ENCODE data around the gene TRPV4. TPM values are rescaled to one million over a fixed set of nuclear protein-coding genes. Genes with fewer than 3 reads are reported as not detected.

Gene TRPV4
- total and polyA plus RNA-seq, 10 of the 15 experiments (the other 5 are each of a cell fraction or from before 2014, with no cell fraction given) = not detected

DNA sequence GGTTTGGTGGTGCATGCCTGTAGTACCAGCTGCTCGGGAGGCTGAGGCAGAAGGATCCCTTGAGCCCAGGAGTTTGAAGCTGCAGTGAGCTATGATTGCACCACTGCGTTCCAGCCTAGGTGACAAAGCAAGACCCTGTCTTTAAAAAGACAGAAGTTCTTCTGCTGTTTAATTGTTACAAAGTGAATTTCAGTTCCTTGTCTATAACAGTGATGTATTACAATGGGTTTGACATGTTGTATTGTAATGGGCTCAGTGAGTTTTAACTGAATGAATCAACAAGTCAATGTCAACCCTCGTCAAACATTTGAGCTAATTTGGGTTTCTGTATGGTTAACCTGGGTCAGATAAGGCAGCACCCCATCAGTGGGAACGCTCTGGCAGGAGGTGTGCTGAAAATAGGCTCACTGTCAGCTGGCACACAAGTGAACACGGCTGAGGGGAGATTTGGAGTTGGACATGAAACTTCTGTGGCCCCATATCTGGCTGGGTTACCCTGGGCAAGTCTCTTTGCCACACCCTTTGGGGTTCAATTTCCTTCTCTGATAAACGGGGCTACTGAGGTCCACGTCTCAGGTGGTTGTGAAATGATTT is 14.0 kb upstream of the TRPV4 start:
- DNase-seq (ENCODE audit: low read depth, low spot score) = no peak
- ChIA-PET CTCF (interaction anchor here (0.5 to 7.7 kb wide), 11 partner anchors 12 to 733 kb away, joined by 3 to 139 read pairs (median 4); no protein-coding TSS in a partner anchor), POLR2A (interaction anchor here (0.5 to 0.9 kb wide), 3 partner anchors 29 to 679 kb away, joined by 3 to 4 read pairs (median 3); no protein-coding TSS in a partner anchor), RAD21 (ENCODE audit: unreplicated experiment) (interaction anchor here (0.8 to 3.1 kb wide), 5 partner anchors 27 to 157 kb away, joined by 3 to 17 read pairs (median 3); no protein-coding TSS in a partner anchor), SMC1A (ENCODE audit: uncharacterized antibody, unreplicated experiment) (interaction anchor here (0.6 to 2.7 kb wide), 6 partner anchors 35 to 155 kb away, joined by 3 to 9 read pairs (median 4); no protein-coding TSS in a partner anchor)
- Histone ChIP-seq H2AFZ (ENCODE audit: control insufficient read depth, low read depth, low read length) (no peak overlapping the region; the same call in 1 of the 2 replicates), H3K36me3 (ENCODE audit: control insufficient read depth in 2 of 2, insufficient read depth in 2 of 2, low read length in 1 of 2) (no peaks in the 10 kb centered on the region), H3K9me3 (replicated peaks; ENCODE audit: control insufficient read depth, insufficient read depth, low read length) (no peaks in the 10 kb centered on the region), H3K27ac (ENCODE audit: control insufficient read depth, insufficient read depth) (no peak overlapping the region), H3K4me3 (no peak overlapping the region), H3K4me2 (ENCODE audit: control insufficient read depth, insufficient read depth) (no peak overlapping the region), H3K4me1 (ENCODE audit: control insufficient read depth, insufficient read depth, low read length) (peaks cover 8% of the 10 kb centered on the region), H3K79me2 (ENCODE audit: control insufficient read depth, insufficient read depth, low read length) (no peaks in the 10 kb centered on the region), H3K27me3 (replicated peaks in 1 of 2; ENCODE audit: control insufficient read depth in 2 of 2, insufficient read depth in 2 of 2, low read length in 1 of 2) (no peaks in the 10 kb centered on the region), H4K20me1 (ENCODE audit: control insufficient read depth, insufficient read depth) (no peaks in the 10 kb centered on the region), H3K9ac (ENCODE audit: control insufficient read depth, insufficient read depth, low read length) (no peak overlapping the region)
- ATAC-seq = peak; percentile 57
- WGBS (ENCODE audit: insufficient coverage, insufficient replicate concordance, low lambda C conversion rate, missing lambda C conversion rate) = 8% methylated on average over 7 of the region's 7 CpGs
- intact Hi-C loops (cut with micrococcal nuclease; ENCODE audit: unreplicated experiment) = loop anchor here (5.0 kb wide), 1 partner anchor 330 kb away; no protein-coding TSS in a partner anchor
- no TSS peak for BruUV-seq (replicated peaks)
- in situ Hi-C loops (cut with MboI) = no loop called here
- FAIRE-seq = no peak
- TF ChIP-seq IKZF2 (IDR thresholded peaks at IDR 0.05) (0 out of 4 replicates have a peak, but pooled peaks of 1 of the 2 experiments have one; percentile 8), MEF2A (IDR thresholded peaks at IDR 0.05; ENCODE audit: insufficient read depth, low read depth, low read length) (no peak), NFXL1 (IDR thresholded peaks at IDR 0.05; ENCODE audit: borderline replicate concordance) (no peak), MTA2 (IDR thresholded peaks at IDR 0.05; ENCODE audit: low read depth) (peak; percentile 84), IRF4 (IDR thresholded peaks at IDR 0.05; ENCODE audit: low read depth, low read length) (no peak), NR2F1 (conservative IDR thresholded peaks at IDR 0.05) (0 out of 2 replicates have a peak, but pooled peaks have one; percentile 44), IKZF1 (conservative IDR thresholded peaks at IDR 0.05) (no peak), BRCA1 (IDR thresholded peaks at IDR 0.05; ENCODE audit: low read depth, low read length) (no peak), PAX5 (IDR thresholded peaks at IDR 0.05; ENCODE audit: borderline replicate concordance, low read depth, low read length) (no peak), SPI1 (IDR thresholded peaks at IDR 0.05; ENCODE audit: borderline replicate concordance, insufficient read depth, low read depth, low read length) (peak; percentile 34; the same call in 1 of the 2 replicates)
- TF ChIP-seq, protein P1, sequence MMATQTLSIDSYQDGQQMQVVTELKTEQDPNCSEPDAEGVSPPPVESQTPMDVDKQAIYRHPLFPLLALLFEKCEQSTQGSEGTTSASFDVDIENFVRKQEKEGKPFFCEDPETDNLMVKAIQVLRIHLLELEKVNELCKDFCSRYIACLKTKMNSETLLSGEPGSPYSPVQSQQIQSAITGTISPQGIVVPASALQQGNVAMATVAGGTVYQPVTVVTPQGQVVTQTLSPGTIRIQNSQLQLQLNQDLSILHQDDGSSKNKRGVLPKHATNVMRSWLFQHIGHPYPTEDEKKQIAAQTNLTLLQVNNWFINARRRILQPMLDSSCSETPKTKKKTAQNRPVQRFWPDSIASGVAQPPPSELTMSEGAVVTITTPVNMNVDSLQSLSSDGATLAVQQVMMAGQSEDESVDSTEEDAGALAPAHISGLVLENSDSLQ (IDR thresholded peaks at IDR 0.05) = peak; percentile 74
- TF ChIP-seq, protein P2, sequence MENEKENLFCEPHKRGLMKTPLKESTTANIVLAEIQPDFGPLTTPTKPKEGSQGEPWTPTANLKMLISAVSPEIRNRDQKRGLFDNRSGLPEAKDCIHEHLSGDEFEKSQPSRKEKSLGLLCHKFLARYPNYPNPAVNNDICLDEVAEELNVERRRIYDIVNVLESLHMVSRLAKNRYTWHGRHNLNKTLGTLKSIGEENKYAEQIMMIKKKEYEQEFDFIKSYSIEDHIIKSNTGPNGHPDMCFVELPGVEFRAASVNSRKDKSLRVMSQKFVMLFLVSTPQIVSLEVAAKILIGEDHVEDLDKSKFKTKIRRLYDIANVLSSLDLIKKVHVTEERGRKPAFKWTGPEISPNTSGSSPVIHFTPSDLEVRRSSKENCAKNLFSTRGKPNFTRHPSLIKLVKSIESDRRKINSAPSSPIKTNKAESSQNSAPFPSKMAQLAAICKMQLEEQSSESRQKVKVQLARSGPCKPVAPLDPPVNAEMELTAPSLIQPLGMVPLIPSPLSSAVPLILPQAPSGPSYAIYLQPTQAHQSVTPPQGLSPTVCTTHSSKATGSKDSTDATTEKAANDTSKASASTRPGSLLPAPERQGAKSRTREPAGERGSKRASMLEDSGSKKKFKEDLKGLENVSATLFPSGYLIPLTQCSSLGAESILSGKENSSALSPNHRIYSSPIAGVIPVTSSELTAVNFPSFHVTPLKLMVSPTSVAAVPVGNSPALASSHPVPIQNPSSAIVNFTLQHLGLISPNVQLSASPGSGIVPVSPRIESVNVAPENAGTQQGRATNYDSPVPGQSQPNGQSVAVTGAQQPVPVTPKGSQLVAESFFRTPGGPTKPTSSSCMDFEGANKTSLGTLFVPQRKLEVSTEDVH (IDR thresholded peaks at IDR 0.05; ENCODE audit: low read depth, partially characterized antibody) = no peak
- TF ChIP-seq, protein P3, sequence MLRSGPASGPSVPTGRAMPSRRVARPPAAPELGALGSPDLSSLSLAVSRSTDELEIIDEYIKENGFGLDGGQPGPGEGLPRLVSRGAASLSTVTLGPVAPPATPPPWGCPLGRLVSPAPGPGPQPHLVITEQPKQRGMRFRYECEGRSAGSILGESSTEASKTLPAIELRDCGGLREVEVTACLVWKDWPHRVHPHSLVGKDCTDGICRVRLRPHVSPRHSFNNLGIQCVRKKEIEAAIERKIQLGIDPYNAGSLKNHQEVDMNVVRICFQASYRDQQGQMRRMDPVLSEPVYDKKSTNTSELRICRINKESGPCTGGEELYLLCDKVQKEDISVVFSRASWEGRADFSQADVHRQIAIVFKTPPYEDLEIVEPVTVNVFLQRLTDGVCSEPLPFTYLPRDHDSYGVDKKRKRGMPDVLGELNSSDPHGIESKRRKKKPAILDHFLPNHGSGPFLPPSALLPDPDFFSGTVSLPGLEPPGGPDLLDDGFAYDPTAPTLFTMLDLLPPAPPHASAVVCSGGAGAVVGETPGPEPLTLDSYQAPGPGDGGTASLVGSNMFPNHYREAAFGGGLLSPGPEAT (IDR thresholded peaks at IDR 0.05; ENCODE audit: low read depth) = 0 out of 2 replicates have a peak, but pooled peaks have one; percentile 10
- TF ChIP-seq, protein P4, sequence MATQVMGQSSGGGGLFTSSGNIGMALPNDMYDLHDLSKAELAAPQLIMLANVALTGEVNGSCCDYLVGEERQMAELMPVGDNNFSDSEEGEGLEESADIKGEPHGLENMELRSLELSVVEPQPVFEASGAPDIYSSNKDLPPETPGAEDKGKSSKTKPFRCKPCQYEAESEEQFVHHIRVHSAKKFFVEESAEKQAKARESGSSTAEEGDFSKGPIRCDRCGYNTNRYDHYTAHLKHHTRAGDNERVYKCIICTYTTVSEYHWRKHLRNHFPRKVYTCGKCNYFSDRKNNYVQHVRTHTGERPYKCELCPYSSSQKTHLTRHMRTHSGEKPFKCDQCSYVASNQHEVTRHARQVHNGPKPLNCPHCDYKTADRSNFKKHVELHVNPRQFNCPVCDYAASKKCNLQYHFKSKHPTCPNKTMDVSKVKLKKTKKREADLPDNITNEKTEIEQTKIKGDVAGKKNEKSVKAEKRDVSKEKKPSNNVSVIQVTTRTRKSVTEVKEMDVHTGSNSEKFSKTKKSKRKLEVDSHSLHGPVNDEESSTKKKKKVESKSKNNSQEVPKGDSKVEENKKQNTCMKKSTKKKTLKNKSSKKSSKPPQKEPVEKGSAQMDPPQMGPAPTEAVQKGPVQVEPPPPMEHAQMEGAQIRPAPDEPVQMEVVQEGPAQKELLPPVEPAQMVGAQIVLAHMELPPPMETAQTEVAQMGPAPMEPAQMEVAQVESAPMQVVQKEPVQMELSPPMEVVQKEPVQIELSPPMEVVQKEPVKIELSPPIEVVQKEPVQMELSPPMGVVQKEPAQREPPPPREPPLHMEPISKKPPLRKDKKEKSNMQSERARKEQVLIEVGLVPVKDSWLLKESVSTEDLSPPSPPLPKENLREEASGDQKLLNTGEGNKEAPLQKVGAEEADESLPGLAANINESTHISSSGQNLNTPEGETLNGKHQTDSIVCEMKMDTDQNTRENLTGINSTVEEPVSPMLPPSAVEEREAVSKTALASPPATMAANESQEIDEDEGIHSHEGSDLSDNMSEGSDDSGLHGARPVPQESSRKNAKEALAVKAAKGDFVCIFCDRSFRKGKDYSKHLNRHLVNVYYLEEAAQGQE (IDR thresholded peaks at IDR 0.05; ENCODE audit: low read depth, low read length) = no peak

All from GM12878 (cell line).